ENCODE results near the gene HLA-DRA. TPM values are rescaled to one million over a fixed set of nuclear protein-coding genes. Genes with fewer than 3 reads are reported as not detected.

Gene HLA-DRA
- total RNA-seq, 2 experiments from 2014 or later: 4.3 to 6.0 TPM

GRCh38 chr6:32411566-32412327, 27.9 kb upstream of the HLA-DRA start:
- peaks cover 5% of the 10 kb centered on the region for H3K4me1 Mint-ChIP-seq
- no peaks in the 10 kb centered on the region for H3K36me3 Mint-ChIP-seq (ENCODE audit: low read depth)
- no peak overlapping the region for H3K27ac Mint-ChIP-seq
- no peaks in the 10 kb centered on the region for H3K9me3 Mint-ChIP-seq (ENCODE audit: low read depth)
- no peak for ATAC-seq
- H3K27me3 Mint-ChIP-seq: peaks cover 43% of the 10 kb centered on the region
- no peak overlapping the region for H3K4me3 Mint-ChIP-seq
- intact Hi-C loops (cut with DNase I, micrococcal nuclease): loop anchor here in 1 of 2 experiments (2.0 to 5.0 kb wide), 3 partner anchors 167 to 456 kb away; no protein-coding TSS in a partner anchor
- ChIA-PET POLR2A (no interaction called here), CTCF (interaction anchor here (0.6 to 7.5 kb wide), 10 partner anchors 13 to 457 kb away, joined by 3 to 74 read pairs (median 7); no protein-coding TSS in a partner anchor)
- DNase-seq: no peak

- peaks cover 5% of the 10 kb centered on the region for H3K4me1 Mint-ChIP-seq
- no peaks in the 10 kb centered on the region for H3K9me3 Mint-ChIP-seq (ENCODE audit: low read depth)
- DNase-seq (peak; percentile 93), ATAC-seq (peak; percentile 93)
- H3K36me3 Mint-ChIP-seq (ENCODE audit: low read depth): no peaks in the 10 kb centered on the region
- intact Hi-C loops (cut with DNase I, micrococcal nuclease): loop anchor here (1.0 to 5.0 kb wide), 8 partner anchors 169 to 455 kb away; no protein-coding TSS in a partner anchor
- ChIA-PET CTCF (interaction anchor here (0.5 to 7.5 kb wide), 39 partner anchors 9 to 520 kb away, joined by 3 to 74 read pairs (median 4); partner anchors contain the start of genes HLA-DRA and PSMB9), POLR2A (no interaction called here)
- no peak overlapping the region for H3K27ac Mint-ChIP-seq
- H3K27me3 Mint-ChIP-seq: peaks cover 39% of the 10 kb centered on the region
- no peak overlapping the region for H3K4me3 Mint-ChIP-seq
Observed at GRCh38 chr6:32413427-32414047, 26.1 kb upstream of the HLA-DRA start.

- Mint-ChIP-seq H3K4me3 (no peak overlapping the region), H3K36me3 (ENCODE audit: low read depth) (no peaks in the 10 kb centered on the region), H3K27ac (no peak overlapping the region), H3K27me3 (peaks cover 45% of the 10 kb centered on the region), H3K4me1 (peaks cover 3% of the 10 kb centered on the region), H3K9me3 (ENCODE audit: low read depth) (no peaks in the 10 kb centered on the region)
- ATAC-seq (peak; percentile 77), DNase-seq (peak; percentile 86)
- ChIA-PET CTCF (interaction anchor here (0.7 to 7.5 kb wide), 10 partner anchors 9 to 382 kb away, joined by 3 to 74 read pairs (median 18); no protein-coding TSS in a partner anchor), POLR2A (no interaction called here)
- intact Hi-C loops (cut with DNase I, micrococcal nuclease): loop anchor here (1.0 to 2.0 kb wide), 4 partner anchors 170 to 453 kb away; no protein-coding TSS in a partner anchor
Observed at GRCh38 chr6:32415521-32416019, 24.1 kb upstream of the HLA-DRA start.

GRCh38 chr6:32416036-32416435, 23.7 kb upstream of the HLA-DRA start:
- Mint-ChIP-seq H3K9me3 (ENCODE audit: low read depth) (no peaks in the 10 kb centered on the region), H3K4me3 (no peak overlapping the region), H3K27me3 (peaks cover 42% of the 10 kb centered on the region), H3K36me3 (ENCODE audit: low read depth) (no peaks in the 10 kb centered on the region), H3K4me1 (peaks cover 3% of the 10 kb centered on the region), H3K27ac (no peak overlapping the region)
- DNase-seq (no peak), ATAC-seq (no peak)
- intact Hi-C loops (cut with DNase I, micrococcal nuclease): no loop called here
- ChIA-PET POLR2A (no interaction called here), CTCF (interaction anchor here (0.6 to 7.5 kb wide), 9 partner anchors 8 to 383 kb away, joined by 3 to 74 read pairs (median 4); partner anchors contain the start of gene BTNL2)

GRCh38 chr6:32424589-32425300, 14.9 kb upstream of the HLA-DRA start:
- intact Hi-C loops (cut with DNase I, micrococcal nuclease): no loop called here
- H3K9me3 Mint-ChIP-seq (ENCODE audit: low read depth): no peaks in the 10 kb centered on the region
- POLR2A ChIA-PET: no interaction called here

GRCh38 chr6:32426338-32426737, 13.3 kb upstream of the HLA-DRA start:
- POLR2A ChIA-PET: no interaction called here
- CTCF ChIA-PET: interaction anchor here (0.8 to 3.9 kb wide), 2 partner anchors 13 to 22 kb away, joined by 3 to 22 read pairs; no protein-coding TSS in a partner anchor
- no peaks in the 10 kb centered on the region for H3K36me3 Mint-ChIP-seq (ENCODE audit: low read depth)
- no peak for DNase-seq
- H3K4me1 Mint-ChIP-seq: no peaks in the 10 kb centered on the region
- H3K9me3 Mint-ChIP-seq (ENCODE audit: low read depth): no peaks in the 10 kb centered on the region
- H3K4me3 Mint-ChIP-seq: no peak overlapping the region
- H3K27ac Mint-ChIP-seq: no peak overlapping the region
- intact Hi-C loops (cut with DNase I, micrococcal nuclease): no loop called here
- ATAC-seq: no peak
- peaks cover 20% of the 10 kb centered on the region for H3K27me3 Mint-ChIP-seq

More at GRCh38 chr6:32424589-32425300, 14.9 kb upstream of the HLA-DRA start:
- Mint-ChIP-seq H3K36me3 (ENCODE audit: low read depth) (no peaks in the 10 kb centered on the region), H3K4me3 (no peak overlapping the region), H3K4me1 (no peaks in the 10 kb centered on the region), H3K27me3 (peaks cover 20% of the 10 kb centered on the region), H3K27ac (no peak overlapping the region)
- DNase-seq: no peak
- CTCF ChIA-PET: interaction anchor here (0.6 to 3.9 kb wide), 5 partner anchors 8 to 275 kb away, joined by 3 to 22 read pairs (median 9); no protein-coding TSS in a partner anchor
- ATAC-seq: no peak

- H3K4me3 Mint-ChIP-seq: no peak overlapping the region
- no peak for ATAC-seq
- intact Hi-C loops (cut with DNase I, micrococcal nuclease): no loop called here
- H3K36me3 Mint-ChIP-seq (ENCODE audit: low read depth): no peaks in the 10 kb centered on the region
- POLR2A ChIA-PET: no interaction called here
- CTCF ChIA-PET: interaction anchor here (0.6 kb wide), 1 partner anchor 292 kb away, joined by 3 read pairs; no protein-coding TSS in a partner anchor
- H3K4me1 Mint-ChIP-seq: no peaks in the 10 kb centered on the region
- no peak for DNase-seq
- H3K27ac Mint-ChIP-seq: no peak overlapping the region
- H3K27me3 Mint-ChIP-seq: peaks cover 16% of the 10 kb centered on the region
- no peaks in the 10 kb centered on the region for H3K9me3 Mint-ChIP-seq (ENCODE audit: low read depth)
Observed at GRCh38 chr6:32427218-32427617, 12.5 kb upstream of the HLA-DRA start.

GRCh38 chr6:32427934-32428474, 11.7 kb upstream of the HLA-DRA start:
- Mint-ChIP-seq H3K36me3 (ENCODE audit: low read depth) (no peaks in the 10 kb centered on the region), H3K4me1 (no peaks in the 10 kb centered on the region), H3K9me3 (ENCODE audit: low read depth) (no peaks in the 10 kb centered on the region), H3K27ac (no peak overlapping the region), H3K4me3 (no peak overlapping the region), H3K27me3 (peaks cover 14% of the 10 kb centered on the region)
- intact Hi-C loops (cut with DNase I, micrococcal nuclease): no loop called here
- no peak for ATAC-seq
- DNase-seq: no peak
- ChIA-PET CTCF (no interaction called here), POLR2A (no interaction called here)

GRCh38 chr6:32430179-32430578, 9.5 kb upstream of the HLA-DRA start:
- Mint-ChIP-seq H3K27ac (no peak overlapping the region), H3K4me3 (no peak overlapping the region), H3K9me3 (ENCODE audit: low read depth) (no peaks in the 10 kb centered on the region), H3K4me1 (no peaks in the 10 kb centered on the region), H3K36me3 (ENCODE audit: low read depth) (no peaks in the 10 kb centered on the region), H3K27me3 (peaks cover 12% of the 10 kb centered on the region)
- ChIA-PET POLR2A (no interaction called here), CTCF (interaction anchor here (0.6 to 1.7 kb wide), 2 partner anchors 17 to 270 kb away, joined by 3 to 9 read pairs; no protein-coding TSS in a partner anchor)
- intact Hi-C loops (cut with DNase I, micrococcal nuclease): loop anchor here (5.0 kb wide), 2 partner anchors 357 to 367 kb away; no protein-coding TSS in a partner anchor
- no peak for DNase-seq
- ATAC-seq: no peak

GRCh38 chr6:32431142-32431541, 8.5 kb upstream of the HLA-DRA start:
- no peaks in the 10 kb centered on the region for H3K9me3 Mint-ChIP-seq (ENCODE audit: low read depth)
- POLR2A ChIA-PET: no interaction called here
- ATAC-seq: no peak
- H3K4me1 Mint-ChIP-seq: no peaks in the 10 kb centered on the region
- CTCF ChIA-PET: interaction anchor here (0.8 to 2.6 kb wide), 5 partner anchors 11 to 355 kb away, joined by 3 to 11 read pairs (median 6); no protein-coding TSS in a partner anchor
- H3K27me3 Mint-ChIP-seq: peaks cover 12% of the 10 kb centered on the region
- no peaks in the 10 kb centered on the region for H3K36me3 Mint-ChIP-seq (ENCODE audit: low read depth)
- H3K27ac Mint-ChIP-seq: no peak overlapping the region
- intact Hi-C loops (cut with DNase I, micrococcal nuclease): loop anchor here (5.0 kb wide), 2 partner anchors 356 to 366 kb away; no protein-coding TSS in a partner anchor
- DNase-seq: no peak
- H3K4me3 Mint-ChIP-seq: no peak overlapping the region
